ENCODE measurements around the gene CDH22. TPM values are rescaled to one million over a fixed set of nuclear protein-coding genes. Genes with fewer than 3 reads are reported as not detected.

Gene CDH22
- total RNA-seq, 2 donors from 2014 or later: 0.22 to 0.77 TPM

DNA sequence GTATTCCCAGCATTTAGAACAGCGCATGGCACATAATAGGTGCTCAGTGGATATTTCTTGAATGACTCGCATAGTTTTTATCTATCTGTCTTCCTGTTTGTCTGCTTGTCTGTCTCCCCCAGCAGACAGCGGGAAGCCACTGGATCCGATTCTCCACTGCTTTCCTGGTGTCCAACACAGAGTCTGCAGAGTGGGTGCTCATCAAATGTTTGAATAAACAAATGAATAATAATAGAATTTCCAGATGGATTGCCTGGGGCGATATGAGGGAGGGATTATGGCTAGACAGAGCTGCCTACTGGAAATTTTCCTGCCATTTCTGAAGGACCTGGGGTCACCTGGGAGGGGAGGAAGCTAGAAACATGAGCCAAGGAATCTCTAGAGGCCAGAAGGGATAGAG is 18.9 kb downstream of the CDH22 start:
- H3K4me1 Mint-ChIP-seq: peaks cover 13% of the 10 kb centered on the region
- Histone ChIP-seq H3K36me3 (ENCODE audit: control insufficient read depth, insufficient read depth, low read length) (no peaks in the 10 kb centered on the region), H3K27me3 (ENCODE audit: control insufficient read depth, insufficient read depth, low read length, poor library complexity, severe bottlenecking) (no peaks in the 10 kb centered on the region), H3K9ac (ENCODE audit: extremely low read depth, low read length, poor library complexity, severe bottlenecking) (no peak overlapping the region), H3K4me1 (ENCODE audit: control insufficient read depth, insufficient read depth, low read length) (no peaks in the 10 kb centered on the region), H3K27ac (ENCODE audit: low read depth, low read length) (no peak overlapping the region), H3K4me3 (ENCODE audit: low read length) (no peak overlapping the region), H3K9me3 (ENCODE audit: control insufficient read depth, low read length) (no peaks in the 10 kb centered on the region)
- H3K36me3 Mint-ChIP-seq (ENCODE audit: low read depth): no peaks in the 10 kb centered on the region
- no peak for DNase-seq
- no peaks in the 10 kb centered on the region for H3K9me3 Mint-ChIP-seq
- peaks cover 5% of the 10 kb centered on the region for H3K27me3 Mint-ChIP-seq (ENCODE audit: insufficient read depth)
- no peak overlapping the region for H3K4me3 Mint-ChIP-seq
- H3K27ac Mint-ChIP-seq: no peak overlapping the region
- WGBS, 2 experiments (ENCODE audit: insufficient coverage in 1 of 2, insufficient read length in 1 of 2): 85 to 98% methylated on average over 4 to 5 of the region's 5 CpGs
- TF ChIP-seq, protein P1, sequence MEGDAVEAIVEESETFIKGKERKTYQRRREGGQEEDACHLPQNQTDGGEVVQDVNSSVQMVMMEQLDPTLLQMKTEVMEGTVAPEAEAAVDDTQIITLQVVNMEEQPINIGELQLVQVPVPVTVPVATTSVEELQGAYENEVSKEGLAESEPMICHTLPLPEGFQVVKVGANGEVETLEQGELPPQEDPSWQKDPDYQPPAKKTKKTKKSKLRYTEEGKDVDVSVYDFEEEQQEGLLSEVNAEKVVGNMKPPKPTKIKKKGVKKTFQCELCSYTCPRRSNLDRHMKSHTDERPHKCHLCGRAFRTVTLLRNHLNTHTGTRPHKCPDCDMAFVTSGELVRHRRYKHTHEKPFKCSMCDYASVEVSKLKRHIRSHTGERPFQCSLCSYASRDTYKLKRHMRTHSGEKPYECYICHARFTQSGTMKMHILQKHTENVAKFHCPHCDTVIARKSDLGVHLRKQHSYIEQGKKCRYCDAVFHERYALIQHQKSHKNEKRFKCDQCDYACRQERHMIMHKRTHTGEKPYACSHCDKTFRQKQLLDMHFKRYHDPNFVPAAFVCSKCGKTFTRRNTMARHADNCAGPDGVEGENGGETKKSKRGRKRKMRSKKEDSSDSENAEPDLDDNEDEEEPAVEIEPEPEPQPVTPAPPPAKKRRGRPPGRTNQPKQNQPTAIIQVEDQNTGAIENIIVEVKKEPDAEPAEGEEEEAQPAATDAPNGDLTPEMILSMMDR (conservative IDR thresholded peaks at IDR 0.05): no peak

DNA sequence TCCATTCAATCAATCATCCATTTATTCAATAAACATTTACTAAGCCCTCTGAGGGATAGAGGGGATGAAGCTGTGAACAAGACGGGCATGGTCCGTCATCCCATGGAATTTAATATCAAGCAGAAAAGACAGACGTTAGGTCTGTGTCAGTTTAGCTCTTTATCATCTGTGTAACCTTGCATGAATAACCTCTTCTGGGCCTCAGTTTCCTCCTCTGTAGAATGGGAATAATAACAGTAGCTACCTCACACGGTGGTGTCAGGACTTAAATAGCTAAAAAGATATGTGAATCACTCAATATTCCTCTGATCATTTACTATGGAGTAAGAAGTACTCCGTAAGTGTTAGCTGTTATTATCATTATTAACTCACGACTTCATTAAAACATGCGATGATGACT is 21.3 kb downstream of the CDH22 start:
- Histone ChIP-seq H3K27ac (ENCODE audit: low read depth, low read length) (no peak overlapping the region), H3K4me3 (ENCODE audit: low read length) (no peak overlapping the region), H3K9me3 (ENCODE audit: control insufficient read depth, low read length) (no peaks in the 10 kb centered on the region), H3K27me3 (ENCODE audit: control insufficient read depth, insufficient read depth, low read length, poor library complexity, severe bottlenecking) (no peaks in the 10 kb centered on the region), H3K4me1 (ENCODE audit: control insufficient read depth, insufficient read depth, low read length) (peaks cover 7% of the 10 kb centered on the region), H3K9ac (ENCODE audit: extremely low read depth, low read length, poor library complexity, severe bottlenecking) (no peak overlapping the region), H3K36me3 (ENCODE audit: control insufficient read depth, insufficient read depth, low read length) (no peaks in the 10 kb centered on the region)
- no peaks in the 10 kb centered on the region for H3K36me3 Mint-ChIP-seq (ENCODE audit: low read depth)
- no peaks in the 10 kb centered on the region for H3K9me3 Mint-ChIP-seq
- DNase-seq: no peak
- H3K4me3 Mint-ChIP-seq: no peak overlapping the region
- H3K27ac Mint-ChIP-seq: no peak overlapping the region
- H3K27me3 Mint-ChIP-seq (ENCODE audit: insufficient read depth): peaks cover 2% of the 10 kb centered on the region
- 85 to 94% methylated on average over 4 to 7 of the region's 7 CpGs for WGBS, 2 experiments (ENCODE audit: insufficient coverage in 1 of 2, insufficient read length in 1 of 2)
- TF ChIP-seq, protein P1 (conservative IDR thresholded peaks at IDR 0.05): no peak
- peaks cover 13% of the 10 kb centered on the region for H3K4me1 Mint-ChIP-seq

DNA sequence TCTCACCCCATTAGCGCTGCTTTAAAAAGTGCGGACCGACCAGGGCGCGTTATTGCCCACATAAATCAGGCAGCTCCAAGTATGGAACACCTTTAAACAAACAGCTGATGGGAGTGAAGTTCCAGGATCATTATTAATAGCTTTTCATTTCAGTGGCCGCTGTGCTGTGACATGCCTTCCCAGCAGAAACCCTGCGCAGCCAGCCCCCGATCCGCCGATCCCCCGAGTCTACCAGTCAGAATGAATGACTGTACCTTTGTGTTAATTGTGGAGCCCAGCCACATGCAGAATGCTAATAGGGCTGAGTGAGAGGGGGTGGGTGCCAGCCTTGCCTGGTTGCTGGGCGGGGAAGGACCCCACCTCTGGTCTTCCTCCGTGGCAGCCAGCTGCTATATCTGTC is 21.9 kb downstream of the CDH22 start:
- TF ChIP-seq, protein P1 (conservative IDR thresholded peaks at IDR 0.05): no peak
- no peak overlapping the region for H3K4me3 Mint-ChIP-seq
- peaks cover 7% of the 10 kb centered on the region for H3K4me1 ChIP-seq (ENCODE audit: control insufficient read depth, insufficient read depth, low read length)
- H3K9me3 Mint-ChIP-seq: no peaks in the 10 kb centered on the region
- H3K27ac ChIP-seq (ENCODE audit: low read depth, low read length): no peak overlapping the region
- 79 to 80% methylated on average over 12 to 13 of the region's 13 CpGs for WGBS, 2 experiments (ENCODE audit: insufficient coverage in 1 of 2, insufficient read length in 1 of 2)
- no peaks in the 10 kb centered on the region for H3K27me3 ChIP-seq (ENCODE audit: control insufficient read depth, insufficient read depth, low read length, poor library complexity, severe bottlenecking)
- H3K36me3 ChIP-seq (ENCODE audit: control insufficient read depth, insufficient read depth, low read length): no peaks in the 10 kb centered on the region
- H3K36me3 Mint-ChIP-seq (ENCODE audit: low read depth): no peaks in the 10 kb centered on the region
- H3K9me3 ChIP-seq (ENCODE audit: control insufficient read depth, low read length): no peaks in the 10 kb centered on the region
- peaks cover 14% of the 10 kb centered on the region for H3K4me1 Mint-ChIP-seq
- H3K4me3 ChIP-seq (ENCODE audit: low read length): no peak overlapping the region
- peaks cover 2% of the 10 kb centered on the region for H3K27me3 Mint-ChIP-seq (ENCODE audit: insufficient read depth)
- no peak overlapping the region for H3K9ac ChIP-seq (ENCODE audit: extremely low read depth, low read length, poor library complexity, severe bottlenecking)
- H3K27ac Mint-ChIP-seq: no peak overlapping the region
- no peak for DNase-seq
